HG02798 (cell line): ENCODE results near the gene FASTKD1.
"Not testable (repeated sequence)": the region's sequence is repeated elsewhere in the genome, so short reads cannot be mapped to it uniquely, and the experiment has no call there.

Experiments used
- ATAC-seq: cut with Tn5 transposase; IDR thresholded peaks from one replicate; pipeline ENCODE4 v1.9.1; 2021; ENCODE audit warnings: mild to moderate bottlenecking; ENCODE audit not compliant: unreplicated experiment, poor library complexity

FASTKD1 gene

DNA sequence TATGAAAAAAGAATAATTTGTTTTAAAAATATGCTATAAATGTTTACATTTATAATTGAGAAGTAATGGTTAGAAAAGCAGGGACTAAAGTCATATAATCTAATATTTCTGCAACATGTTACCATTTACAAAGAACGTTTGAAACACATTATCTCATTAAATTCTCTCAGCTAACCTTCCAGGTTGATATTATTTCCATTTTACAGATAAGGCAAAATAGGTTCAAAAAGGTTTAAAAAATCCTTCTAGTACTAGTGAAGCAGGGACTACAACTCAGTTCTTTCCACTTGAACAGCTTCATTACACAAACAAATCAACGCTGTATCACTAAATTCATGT is 875 bp downstream of the FASTKD1 start:
- no peak for ATAC-seq

GRCh38 chr2:169572189-169572588 is 1.5 kb downstream of the FASTKD1 start:
- ATAC-seq: no peak

- no peak for ATAC-seq
These were observed 2.1 kb downstream of the FASTKD1 start for GRCh38 chr2:169571571-169571970.

GRCh38 chr2:169570752-169571151 is 2.9 kb downstream of the FASTKD1 start:
- not testable (repeated sequence) for ATAC-seq

GRCh38 chr2:169569948-169570347 is 3.7 kb downstream of the FASTKD1 start:
- no peak for ATAC-seq

- ATAC-seq: no peak
These were observed 8.0 kb downstream of the FASTKD1 start for GRCh38 chr2:169565686-169566085.

DNA sequence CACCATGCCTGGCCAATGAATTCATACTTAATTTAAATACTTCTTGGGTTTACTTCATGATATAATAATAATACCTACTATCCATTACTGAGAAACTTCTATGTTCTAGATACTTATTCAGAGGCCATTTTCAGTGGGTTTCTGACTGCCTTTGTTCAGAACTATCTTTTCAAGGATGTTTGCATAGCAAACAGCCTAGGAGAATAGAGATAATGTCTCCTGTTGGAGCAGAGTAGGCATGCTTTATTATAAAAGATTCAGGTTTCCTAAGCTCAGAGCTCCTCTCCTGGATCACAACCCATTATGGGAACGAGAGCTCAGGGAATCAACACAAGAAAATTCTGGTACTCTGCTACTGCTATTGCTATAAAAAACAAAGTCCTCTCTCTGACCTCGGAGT is 11.1 kb downstream of the FASTKD1 start:
- ATAC-seq: no peak

DNA sequence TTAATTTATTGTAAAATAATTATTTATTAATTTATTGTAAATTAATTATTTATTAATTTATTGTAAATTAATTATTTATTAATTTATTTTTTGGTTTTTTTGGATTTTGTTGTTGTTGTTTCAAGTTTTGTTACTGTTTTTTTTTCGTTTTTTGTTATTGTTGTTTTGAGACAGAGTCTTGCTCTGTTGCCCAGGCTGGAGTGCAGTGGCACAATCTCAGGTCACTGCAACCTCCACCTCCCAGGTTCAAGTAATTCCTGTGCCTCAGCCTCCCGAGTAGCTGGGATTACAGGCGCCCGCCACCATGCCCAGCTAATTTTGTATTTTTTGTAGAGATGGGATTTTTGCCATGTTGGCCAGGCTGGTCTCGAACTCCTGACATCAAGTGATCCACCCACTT is 11.6 kb downstream of the FASTKD1 start:
- ATAC-seq: not testable (repeated sequence)

DNA sequence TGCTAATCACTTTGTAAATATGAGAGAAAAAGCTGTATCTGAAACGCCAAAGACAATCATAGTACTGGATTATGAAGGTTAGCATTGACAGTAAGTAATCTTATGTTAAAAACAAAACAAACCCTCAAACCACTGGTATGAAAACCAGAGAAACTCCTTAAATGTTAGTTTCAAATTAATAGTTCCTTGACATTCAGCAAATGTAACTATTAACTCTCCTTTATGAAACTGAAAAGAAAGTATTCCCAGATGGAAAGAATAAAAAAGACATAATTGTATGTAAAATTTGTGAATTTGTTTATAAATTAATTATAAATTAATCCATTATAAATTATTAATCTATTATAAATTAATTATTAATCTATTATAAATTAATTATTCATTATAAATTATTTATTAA is 12.3 kb downstream of the FASTKD1 start:
- no peak for ATAC-seq

DNA sequence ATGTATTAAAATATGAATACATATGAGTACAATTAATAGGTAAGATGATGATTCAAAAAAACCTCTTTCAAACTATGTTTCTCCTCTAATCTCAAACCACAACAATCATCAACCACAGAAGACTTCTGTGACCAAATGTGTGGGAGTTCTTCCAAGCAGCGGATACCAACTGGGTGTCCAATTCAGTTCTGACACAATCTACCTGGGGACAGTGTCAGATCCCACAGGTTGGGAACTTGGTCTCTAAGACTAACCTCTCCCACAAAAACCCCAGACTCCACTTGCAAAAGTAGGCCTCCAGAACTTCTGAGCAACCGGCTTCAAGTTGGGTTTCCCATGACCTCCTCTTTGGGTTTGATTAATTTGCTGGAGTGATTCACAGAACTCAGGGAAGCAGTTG is 26.9 kb downstream of the FASTKD1 start:
- no peak for ATAC-seq

DNA sequence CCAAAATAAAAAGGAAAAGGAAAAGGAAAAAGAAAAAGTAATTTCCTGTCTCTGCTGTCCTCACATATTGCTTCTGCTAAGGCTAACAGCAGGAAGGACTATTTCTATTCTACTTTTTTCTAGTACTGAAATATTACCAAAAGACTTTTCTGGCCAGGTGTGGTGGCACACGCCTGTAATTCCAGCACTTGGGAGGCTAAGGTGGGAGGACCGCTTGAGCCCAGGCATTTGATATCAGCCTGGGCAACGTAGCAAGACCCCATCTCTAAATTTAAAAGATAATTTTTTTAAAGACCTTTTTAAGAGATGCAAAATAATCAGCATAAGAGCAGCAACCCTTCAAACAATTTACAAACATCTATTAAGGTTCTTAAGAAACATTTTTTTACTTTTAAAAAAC is 31.2 kb downstream of the FASTKD1 start:
- no peak for ATAC-seq

GRCh38 chr2:169540146-169540545 is 33.5 kb downstream of the FASTKD1 start:
- ATAC-seq: no peak

DNA sequence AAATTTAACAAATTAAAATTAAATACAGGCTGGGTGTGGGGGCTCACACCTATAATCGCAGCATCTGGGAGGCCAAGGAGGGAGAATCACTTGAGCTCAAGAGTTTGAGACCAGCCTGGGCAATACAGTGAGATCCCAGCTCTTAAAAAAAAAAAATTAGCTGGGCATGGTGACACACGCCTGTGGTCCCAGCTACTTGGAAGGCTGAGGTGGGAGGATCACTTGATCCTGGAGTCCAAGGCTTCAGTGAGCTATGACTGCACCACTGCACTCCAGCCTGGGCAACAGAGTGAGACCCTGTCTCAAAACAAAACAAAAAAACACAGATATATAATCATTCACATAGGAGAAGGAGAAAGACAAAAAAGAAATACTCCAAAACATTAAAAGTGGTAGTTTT is 34.2 kb downstream of the FASTKD1 start:
- ATAC-seq: not testable (repeated sequence)

DNA sequence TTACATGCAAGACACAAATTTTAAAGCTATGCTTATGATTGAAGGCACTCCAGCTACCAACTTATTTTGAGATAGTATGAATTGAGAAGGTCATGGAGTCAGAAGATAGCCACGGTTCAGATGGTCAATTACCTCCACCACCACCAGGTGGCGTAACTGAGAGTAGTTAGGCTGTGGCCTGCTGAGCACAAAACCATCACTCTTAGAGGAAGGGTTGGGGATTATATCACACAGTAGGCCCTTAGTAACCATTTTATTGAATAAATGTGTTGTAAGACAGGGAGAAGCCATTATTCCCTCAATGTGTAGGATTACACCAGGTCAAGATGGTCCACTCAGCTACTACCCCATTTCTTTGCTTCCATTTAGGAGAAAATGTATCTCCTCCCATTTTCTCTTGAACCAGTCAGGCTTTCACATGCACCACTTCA is 45.4 kb downstream of the FASTKD1 start:
- peak; percentile 89 for ATAC-seq

GRCh38 chr2:169526451-169526850 is 47.2 kb downstream of the FASTKD1 start:
- no peak for ATAC-seq

DNA sequence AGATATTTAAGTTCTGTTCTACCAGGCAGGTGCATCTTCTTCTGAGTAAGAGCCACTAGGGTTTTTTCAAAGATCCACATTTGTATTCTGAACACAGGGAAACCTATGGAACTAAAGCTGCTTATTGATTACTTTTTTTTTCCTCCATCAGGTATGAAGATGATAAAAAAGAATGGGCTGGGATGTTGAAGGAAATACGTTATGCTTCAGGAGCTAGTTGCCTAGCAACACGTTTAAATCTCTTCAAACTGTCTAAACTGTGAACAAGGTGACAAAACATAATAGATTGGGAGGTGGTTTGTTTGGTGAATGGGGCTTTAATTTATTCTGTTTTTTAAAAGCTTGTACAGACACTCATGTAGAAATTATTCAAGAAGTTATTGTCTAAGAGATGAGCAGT is 48.2 kb downstream of the FASTKD1 start:
- ATAC-seq: no peak

DNA sequence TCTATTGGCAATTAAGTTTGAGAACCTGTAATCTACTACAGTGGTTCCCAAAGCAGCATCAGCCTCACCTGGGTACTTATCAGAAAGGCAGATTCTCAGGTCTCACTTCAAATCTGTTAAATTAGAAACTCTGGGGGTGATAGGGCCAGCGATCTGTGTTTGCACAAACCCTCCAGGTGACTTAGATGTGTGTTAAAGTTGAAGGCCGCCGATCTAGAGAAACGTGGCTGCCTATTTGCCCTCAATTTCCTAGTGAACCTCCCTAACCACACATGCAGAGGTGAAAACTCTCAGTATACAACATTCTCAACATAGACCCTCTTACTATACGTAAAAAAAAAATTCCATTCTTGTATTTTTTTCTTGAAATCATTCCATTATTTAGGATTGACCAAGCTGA is 50.0 kb downstream of the FASTKD1 start:
- no peak for ATAC-seq

- ATAC-seq: no peak
These were observed 52.8 kb downstream of the FASTKD1 start for GRCh38 chr2:169520896-169521295.

DNA sequence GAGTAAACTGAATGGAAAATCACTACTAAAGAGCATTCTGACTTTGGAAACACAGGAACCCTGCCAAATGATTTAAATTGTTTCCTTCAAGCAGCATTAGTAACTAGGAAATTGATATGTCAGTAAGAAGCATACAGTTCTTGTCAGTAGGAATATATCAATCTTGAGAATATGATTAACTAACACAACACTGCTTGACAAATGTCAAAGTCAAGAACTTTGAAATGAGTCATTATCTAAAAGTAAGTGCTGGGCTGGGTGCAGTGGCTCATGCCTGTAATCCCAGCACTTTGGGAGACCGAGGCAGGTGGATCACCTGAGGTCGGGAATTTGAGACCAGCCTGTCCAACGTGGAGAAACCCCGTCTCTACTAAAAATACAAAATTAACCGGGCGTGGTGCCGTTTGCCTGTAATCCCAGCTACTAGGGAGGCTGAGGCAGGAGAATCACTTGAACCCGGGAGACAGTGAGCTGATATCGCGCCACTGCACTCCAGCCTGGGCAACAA is 57.1 kb downstream of the FASTKD1 start:
- ATAC-seq: not testable (repeated sequence)

DNA sequence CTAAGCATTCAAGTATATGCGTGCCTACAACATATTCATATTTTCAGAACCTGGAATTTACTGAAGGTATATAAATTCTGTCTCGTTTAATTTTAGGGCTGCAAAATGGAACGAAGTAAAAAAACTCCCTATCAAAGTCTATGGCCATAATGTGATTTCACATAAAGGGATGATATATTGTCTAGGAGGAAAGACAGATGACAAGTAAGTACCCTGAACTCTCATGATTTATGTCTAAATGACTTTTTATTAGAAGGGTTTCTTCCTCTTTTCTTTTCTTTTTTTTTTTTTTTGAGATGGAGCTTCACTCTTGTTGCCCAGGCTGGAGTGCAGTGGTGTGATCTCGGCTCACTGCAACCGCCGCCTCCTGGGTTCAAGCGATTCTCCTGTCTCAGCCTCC is 58.9 kb downstream of the FASTKD1 start:
- ATAC-seq: not testable (repeated sequence)

GRCh38 chr2:169513926-169514325 is 59.7 kb downstream of the FASTKD1 start:
- no peak for ATAC-seq

- ATAC-seq: no peak
These were observed 60.6 kb downstream of the FASTKD1 start for GRCh38 chr2:169513094-169513493.

- no peak for ATAC-seq
These were observed 61.1 kb downstream of the FASTKD1 start for GRCh38 chr2:169512525-169512924.
